ENCODE data around the gene UQCRHL. TPM values are rescaled to one million over a fixed set of nuclear protein-coding genes. Genes with fewer than 3 reads are reported as not detected.

The UQCRHL gene
- total and polyA plus RNA-seq, 10 of the 15 experiments (the other 5 are each of a cell fraction or from before 2014, with no cell fraction given) = 1.4 to 17.3 (median 5.7) TPM

DNA sequence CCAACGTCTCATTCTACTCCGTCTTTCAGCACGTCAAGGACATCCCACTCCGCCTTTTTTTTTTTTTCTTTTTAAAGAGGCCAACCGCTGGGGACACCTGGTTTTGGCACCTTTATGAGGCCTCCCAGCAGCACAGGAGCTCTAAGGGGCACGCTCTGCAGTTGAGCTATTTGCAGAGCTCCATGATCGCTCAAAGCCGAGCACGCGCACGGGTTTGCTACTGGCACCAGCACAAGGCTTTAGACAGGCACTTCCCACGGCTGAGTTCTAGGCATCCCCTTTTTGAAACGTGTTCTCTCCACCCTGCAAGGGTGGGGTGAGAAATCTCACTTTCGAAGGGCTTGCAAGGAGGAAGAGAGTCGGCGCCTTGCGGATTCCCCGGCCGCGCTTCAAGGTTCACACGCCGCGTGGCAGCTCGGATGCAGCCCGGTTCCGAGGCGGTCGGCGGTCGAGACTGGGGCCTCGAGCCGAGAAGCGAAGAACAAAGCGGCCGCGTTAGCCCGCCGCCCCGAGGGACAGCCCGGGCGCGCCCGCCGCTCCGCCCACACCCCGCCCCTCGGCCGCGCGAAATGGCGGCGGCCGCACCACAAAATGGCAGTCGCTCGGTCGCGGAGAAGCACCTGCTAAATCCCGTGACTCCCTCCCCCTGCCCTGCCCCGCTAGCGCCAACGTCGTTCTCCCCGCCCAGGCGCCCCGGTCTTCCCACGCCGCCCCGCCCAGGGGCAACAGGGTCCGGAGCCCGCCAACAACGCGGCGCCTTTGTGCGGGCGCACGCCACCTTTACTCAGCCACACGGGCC lies 27.2 kb upstream of the UQCRHL start (continued):
- TF ChIP-seq E4F1 (IDR thresholded peaks at IDR 0.05; ENCODE audit: borderline replicate concordance, partially characterized antibody) (peak; percentile 42), TCF12 (IDR thresholded peaks at IDR 0.05; ENCODE audit: low read depth, low read length) (peak; percentile 86; the same call in 1 of the 2 replicates), E2F8 (IDR thresholded peaks at IDR 0.05; ENCODE audit: low read depth, partially characterized antibody) (peak; percentile 58), ESRRA (IDR thresholded peaks at IDR 0.05; ENCODE audit: low read length) (peak; percentile 78; the same call in 1 of the 2 replicates), PML (IDR thresholded peaks at IDR 0.05; ENCODE audit: low read length) (peak; percentile 89), ZBTB11 (CRISPR knock-in tag; IDR thresholded peaks at IDR 0.05) (no peak), MEF2A (IDR thresholded peaks at IDR 0.05; ENCODE audit: insufficient read depth, low read depth, low read length) (peak; percentile 50; the same call in 1 of the 2 replicates), HDAC2 (IDR thresholded peaks at IDR 0.05) (0 out of 2 replicates have a peak, but pooled peaks have one; percentile 26), POU2F2 (IDR thresholded peaks at IDR 0.05; ENCODE audit: borderline replicate concordance, low read depth, low read length) (peak; percentile 74), HDGF (IDR thresholded peaks at IDR 0.05) (peak; percentile 68; the same call in 1 of the 2 replicates), FOS (IDR thresholded peaks at IDR 0.05; ENCODE audit: borderline replicate concordance, extremely low read depth, insufficient read length) (no peak), RELB (IDR thresholded peaks at IDR 0.05; ENCODE audit: low read depth) (peak; percentile 83), ZNF592 (IDR thresholded peaks at IDR 0.05) (peak; percentile 92)
